ENCODE data around the gene RGS6.

- TF ChIP-seq, protein P1, sequence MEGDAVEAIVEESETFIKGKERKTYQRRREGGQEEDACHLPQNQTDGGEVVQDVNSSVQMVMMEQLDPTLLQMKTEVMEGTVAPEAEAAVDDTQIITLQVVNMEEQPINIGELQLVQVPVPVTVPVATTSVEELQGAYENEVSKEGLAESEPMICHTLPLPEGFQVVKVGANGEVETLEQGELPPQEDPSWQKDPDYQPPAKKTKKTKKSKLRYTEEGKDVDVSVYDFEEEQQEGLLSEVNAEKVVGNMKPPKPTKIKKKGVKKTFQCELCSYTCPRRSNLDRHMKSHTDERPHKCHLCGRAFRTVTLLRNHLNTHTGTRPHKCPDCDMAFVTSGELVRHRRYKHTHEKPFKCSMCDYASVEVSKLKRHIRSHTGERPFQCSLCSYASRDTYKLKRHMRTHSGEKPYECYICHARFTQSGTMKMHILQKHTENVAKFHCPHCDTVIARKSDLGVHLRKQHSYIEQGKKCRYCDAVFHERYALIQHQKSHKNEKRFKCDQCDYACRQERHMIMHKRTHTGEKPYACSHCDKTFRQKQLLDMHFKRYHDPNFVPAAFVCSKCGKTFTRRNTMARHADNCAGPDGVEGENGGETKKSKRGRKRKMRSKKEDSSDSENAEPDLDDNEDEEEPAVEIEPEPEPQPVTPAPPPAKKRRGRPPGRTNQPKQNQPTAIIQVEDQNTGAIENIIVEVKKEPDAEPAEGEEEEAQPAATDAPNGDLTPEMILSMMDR (IDR thresholded peaks at IDR 0.05): no peak
- no peak for TF ChIP-seq POLR2A (IDR thresholded peaks at IDR 0.05)
These were observed 484.0 kb downstream of the RGS6 start for GRCh38 chr14:72416081-72416849.
